MCF 10A (cell line): ENCODE data around the gene NPHP4. TPM values are rescaled to one million over a fixed set of nuclear protein-coding genes. Genes with fewer than 3 reads are reported as not detected.

Experiments used
- BruUV-seq: library from RNA; stranded (reverse); fragments of 400-500 nt; replicated peaks from 2 replicates; lab custom pipeline; 2021; lab: Mats Ljungman, UMichigan
- CTCF ChIA-PET: fragments of 300-600 bp; sonication (Branson Sonifier 250); formaldehyde crosslinking; extraction: SDS; loops from one replicate; lab custom pipeline; 2021; ENCODE audit warnings: antibody characterized with exemption, inconsistent platforms; lab: Yijun Ruan, JAX
- POLR2A ChIA-PET: fragments of 300-600, 350-650 bp; sonication (Branson Sonifier 250); formaldehyde crosslinking; extraction: SDS; loops from one replicate; lab custom pipeline; 2020; ENCODE audit warnings: antibody characterized with exemption, inconsistent platforms; lab: Yijun Ruan, JAX
- DNase-seq: peaks from one replicate; pipeline ENCODE4 v3.0.0-alpha.2; 2018; ENCODE audit not compliant: unreplicated experiment
- H3K27ac Mint-ChIP-seq: one replicate; pipeline ENCODE4 v1.8.0; 2022; ENCODE audit warnings: mild to moderate bottlenecking, low read depth, mixed read lengths; ENCODE audit not compliant: unreplicated experiment
- H3K27me3 Mint-ChIP-seq: one replicate; pipeline ENCODE4 v1.8.0; 2022; ENCODE audit warnings: mixed read lengths; ENCODE audit not compliant: insufficient read depth, unreplicated experiment
- H3K36me3 Mint-ChIP-seq: one replicate; pipeline ENCODE4 v1.8.0; 2022; ENCODE audit warnings: mild to moderate bottlenecking, moderate library complexity, mixed read lengths; ENCODE audit not compliant: insufficient read depth, unreplicated experiment
- H3K4me1 Mint-ChIP-seq: one replicate; pipeline ENCODE4 v1.8.0; 2022; ENCODE audit warnings: mixed read lengths; ENCODE audit not compliant: insufficient read depth, unreplicated experiment
- H3K4me3 Mint-ChIP-seq: one replicate; pipeline ENCODE4 v1.8.0; 2022; ENCODE audit warnings: mild to moderate bottlenecking, moderate library complexity, mixed read lengths; ENCODE audit not compliant: unreplicated experiment
- H3K9me3 Mint-ChIP-seq: one replicate; pipeline ENCODE4 v1.8.0; 2022; ENCODE audit warnings: mixed read lengths; ENCODE audit not compliant: unreplicated experiment
- CTCF ChIP-seq: fragments of 200-600 bp; IDR thresholded peaks from one replicate; pipeline ENCODE4 v1.8.0; 2022; ENCODE audit warnings: antibody characterized with exemption, mild to moderate bottlenecking; ENCODE audit not compliant: unreplicated experiment
- intact Hi-C: fragments of 100-400 bp; cut with micrococcal nuclease; formaldehyde crosslinking; loops from 2 replicates; pipeline ENCODE4 v1.14.1; 2022
- total RNA-seq: library from RNA; stranded (reverse); gene quantifications from 2 replicates; pipeline ENCODE4 v1.2.3, GENCODE V29; 2022

The NPHP4 gene
- total RNA-seq, 1 experiment from 2014 or later, result 14.4 TPM

- intact Hi-C loops, result no loop called here
- Mint-ChIP-seq H3K36me3 (peaks cover 13% of the 10 kb centered on the region), H3K27me3 (no peaks in the 10 kb centered on the region), H3K4me1 (no peaks in the 10 kb centered on the region), H3K4me3 (no peak overlapping the region), H3K9me3 (no peaks in the 10 kb centered on the region), H3K27ac (no peak overlapping the region)
- ChIA-PET CTCF (no interaction called here), POLR2A (no interaction called here)
- DNase-seq, result no peak
- no peak for TF ChIP-seq CTCF
- BruUV-seq, result no TSS peak
These were observed 26.6 kb downstream of the NPHP4 start for GRCh38 chr1:5965586-5966131.

GRCh38 chr1:5962265-5963105, 29.7 kb downstream of the NPHP4 start:
- no peak overlapping the region for H3K27ac Mint-ChIP-seq
- ChIA-PET CTCF (interaction anchor here (0.6 kb wide), 1 partner anchor 16 kb away, joined by 3 read pairs; no protein-coding TSS in a partner anchor), POLR2A (no interaction called here)
- TF ChIP-seq CTCF, result no peak
- no peaks in the 10 kb centered on the region for H3K27me3 Mint-ChIP-seq
- H3K9me3 Mint-ChIP-seq, result no peaks in the 10 kb centered on the region
- no TSS peak for BruUV-seq
- H3K4me1 Mint-ChIP-seq, result no peaks in the 10 kb centered on the region
- intact Hi-C loops, result no loop called here
- DNase-seq, result no peak
- no peak overlapping the region for H3K4me3 Mint-ChIP-seq
- H3K36me3 Mint-ChIP-seq, result peaks cover 19% of the 10 kb centered on the region

- DNase-seq, result no peak
- BruUV-seq, result no TSS peak
- no peaks in the 10 kb centered on the region for H3K9me3 Mint-ChIP-seq
- no peak for TF ChIP-seq CTCF
- ChIA-PET POLR2A (no interaction called here), CTCF (no interaction called here)
- no peaks in the 10 kb centered on the region for H3K27me3 Mint-ChIP-seq
- peaks cover 17% of the 10 kb centered on the region for H3K36me3 Mint-ChIP-seq
- no peak overlapping the region for H3K4me3 Mint-ChIP-seq
- H3K4me1 Mint-ChIP-seq, result no peaks in the 10 kb centered on the region
- intact Hi-C loops, result no loop called here
- no peak overlapping the region for H3K27ac Mint-ChIP-seq
These were observed 30.6 kb downstream of the NPHP4 start for GRCh38 chr1:5961601-5962000.

- no peaks in the 10 kb centered on the region for H3K27me3 Mint-ChIP-seq
- intact Hi-C loops, result no loop called here
- CTCF ChIA-PET, result no interaction called here
- no peak overlapping the region for H3K27ac Mint-ChIP-seq
- DNase-seq, result no peak
- POLR2A ChIA-PET, result no interaction called here
- no peaks in the 10 kb centered on the region for H3K9me3 Mint-ChIP-seq
- H3K36me3 Mint-ChIP-seq, result peaks cover 17% of the 10 kb centered on the region
- H3K4me3 Mint-ChIP-seq, result no peak overlapping the region
- TF ChIP-seq CTCF, result no peak
- no peaks in the 10 kb centered on the region for H3K4me1 Mint-ChIP-seq
- BruUV-seq, result no TSS peak
These were observed 31.9 kb downstream of the NPHP4 start for GRCh38 chr1:5960336-5960735.
